Fibroblast of skin of scalp (primary cell): ENCODE results near the gene CYB5B.
"Not testable (repeated sequence)": the region's sequence is repeated elsewhere in the genome, so short reads cannot be mapped to it uniquely, and the experiment has no call there.

Experiments
- DNase-seq: peaks from one replicate; pipeline ENCODE4 v3.0.0-alpha.2; 2013

CYB5B gene

DNA sequence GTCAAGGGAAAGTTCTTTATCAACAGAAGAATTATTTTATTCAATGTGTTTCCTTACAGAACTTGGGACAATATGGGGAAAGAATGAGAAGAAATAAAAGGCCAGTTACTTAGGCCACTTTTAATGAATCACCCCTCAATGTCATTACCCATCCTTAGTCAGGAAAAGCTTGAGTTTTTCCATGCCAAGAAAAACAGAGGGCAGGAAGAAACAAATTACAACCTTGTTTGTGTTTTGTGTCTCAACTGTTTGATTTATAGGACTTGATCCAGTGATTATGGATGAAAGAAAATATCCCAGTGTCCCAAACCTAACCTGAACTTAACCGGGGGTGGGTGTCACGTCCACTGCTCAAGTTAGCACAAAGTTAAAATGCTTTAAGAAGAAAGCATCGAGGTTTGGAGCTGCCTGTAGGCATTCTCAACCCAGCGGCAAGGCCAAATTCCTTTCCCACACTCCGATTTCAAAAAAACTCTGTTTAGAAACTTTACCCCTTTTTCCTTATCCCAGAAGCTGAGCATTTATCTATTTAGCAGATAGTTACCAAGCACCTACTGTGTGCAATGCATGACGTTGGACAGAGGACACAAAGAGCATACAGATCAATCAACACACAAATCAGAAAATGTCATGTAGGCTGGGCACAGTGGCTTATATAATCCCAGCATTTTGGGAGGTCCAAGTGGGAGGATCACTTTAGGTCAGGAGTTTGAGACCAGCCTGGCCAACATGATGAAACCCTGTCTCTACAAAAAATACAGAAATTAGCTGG lies 14.0 kb upstream of the CYB5B start:
- DNase-seq: peak; percentile 58

DNA sequence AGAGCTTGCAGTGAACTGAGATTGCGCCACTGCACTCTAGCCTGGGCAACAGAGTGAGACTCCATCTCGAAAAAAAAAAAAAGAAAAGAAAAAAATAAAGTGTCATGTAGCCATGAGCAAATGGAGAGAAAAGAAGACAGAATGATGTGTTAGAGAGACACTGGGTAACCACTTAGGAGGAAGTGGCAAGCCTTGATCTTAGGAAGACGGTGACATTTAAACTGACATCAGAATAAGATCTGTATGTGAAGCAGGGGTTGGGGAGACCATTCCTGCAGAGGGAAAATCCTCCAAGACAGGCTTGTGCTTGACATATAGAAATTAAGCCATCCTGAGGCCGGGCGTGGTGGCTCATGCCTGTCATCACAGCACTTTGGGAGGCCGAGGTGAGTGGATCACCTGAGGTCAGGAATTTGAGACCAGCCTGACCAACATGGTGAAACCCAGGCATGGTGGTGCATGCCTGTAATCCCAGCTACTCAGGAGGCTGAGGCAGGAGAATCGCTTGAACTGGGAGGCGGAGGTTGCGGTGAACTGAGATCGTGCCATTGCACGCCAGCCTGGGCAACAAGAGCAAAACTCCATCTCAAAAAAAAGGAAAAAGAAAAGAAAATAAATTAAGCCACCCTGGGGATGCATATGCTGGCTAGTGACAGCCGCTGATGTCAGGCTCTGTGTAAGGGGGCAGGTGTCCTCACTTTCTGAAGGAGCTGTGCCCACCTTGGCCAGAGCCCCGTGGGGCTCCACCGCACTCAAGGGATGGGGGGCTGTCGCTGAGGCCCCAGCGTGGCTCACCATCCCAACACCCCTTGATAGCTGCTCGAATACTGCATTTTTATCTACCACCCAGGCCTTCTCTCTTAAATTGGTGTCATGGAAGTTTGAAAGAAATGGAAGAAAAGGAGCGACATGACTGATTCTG lies 13.1 kb upstream of the CYB5B start:
- DNase-seq: no peak

DNA sequence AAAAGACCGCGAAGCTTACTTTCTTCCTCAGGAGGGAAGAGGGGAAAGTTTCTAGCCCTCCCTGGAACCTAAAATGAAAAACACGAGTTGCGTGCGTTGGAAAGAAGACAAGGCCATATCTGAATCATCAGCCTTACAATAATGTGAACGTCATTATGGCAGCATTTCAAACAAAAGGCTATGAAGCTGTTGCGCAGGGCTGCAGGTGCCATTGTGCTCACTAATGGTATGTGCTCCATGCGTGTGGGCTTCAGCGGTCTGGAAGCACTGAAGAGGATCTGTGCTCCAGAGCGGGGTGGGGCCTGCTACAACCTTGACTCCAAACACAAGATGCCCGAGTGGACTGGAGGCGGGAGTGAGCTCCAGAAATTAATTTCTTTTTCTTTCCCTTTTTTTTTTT lies 12.1 kb upstream of the CYB5B start:
- no peak for DNase-seq

DNA sequence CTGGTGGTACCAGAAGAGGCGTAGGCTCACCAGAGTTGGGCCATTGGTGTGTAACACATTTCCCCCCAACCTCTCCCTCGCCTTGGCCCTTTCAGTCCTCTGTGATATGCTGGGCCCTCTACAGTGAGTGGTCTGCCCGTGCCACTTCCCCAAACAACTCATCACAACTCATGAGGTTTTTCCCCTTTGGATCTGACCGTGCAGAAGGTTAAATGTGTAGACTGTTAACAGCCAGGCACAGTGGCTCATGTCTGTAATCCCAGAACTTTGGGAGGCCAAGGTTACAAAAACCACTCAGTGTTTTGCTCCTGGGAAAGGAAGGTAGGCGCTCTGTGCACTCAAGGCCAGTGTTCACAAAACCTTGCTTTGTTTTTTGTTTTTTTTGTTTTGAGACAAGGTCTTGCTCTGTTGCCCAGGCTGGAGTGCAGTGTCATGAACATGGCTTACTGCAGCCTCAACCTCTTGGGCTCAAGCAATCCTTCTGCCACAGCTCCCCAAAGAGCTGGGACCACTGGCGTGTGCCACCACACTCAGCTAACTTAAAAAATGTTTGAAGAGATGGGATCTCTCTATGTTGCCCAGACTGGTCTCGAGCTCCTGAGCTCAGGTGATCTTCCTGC lies 11.3 kb upstream of the CYB5B start:
- no peak for DNase-seq

DNA sequence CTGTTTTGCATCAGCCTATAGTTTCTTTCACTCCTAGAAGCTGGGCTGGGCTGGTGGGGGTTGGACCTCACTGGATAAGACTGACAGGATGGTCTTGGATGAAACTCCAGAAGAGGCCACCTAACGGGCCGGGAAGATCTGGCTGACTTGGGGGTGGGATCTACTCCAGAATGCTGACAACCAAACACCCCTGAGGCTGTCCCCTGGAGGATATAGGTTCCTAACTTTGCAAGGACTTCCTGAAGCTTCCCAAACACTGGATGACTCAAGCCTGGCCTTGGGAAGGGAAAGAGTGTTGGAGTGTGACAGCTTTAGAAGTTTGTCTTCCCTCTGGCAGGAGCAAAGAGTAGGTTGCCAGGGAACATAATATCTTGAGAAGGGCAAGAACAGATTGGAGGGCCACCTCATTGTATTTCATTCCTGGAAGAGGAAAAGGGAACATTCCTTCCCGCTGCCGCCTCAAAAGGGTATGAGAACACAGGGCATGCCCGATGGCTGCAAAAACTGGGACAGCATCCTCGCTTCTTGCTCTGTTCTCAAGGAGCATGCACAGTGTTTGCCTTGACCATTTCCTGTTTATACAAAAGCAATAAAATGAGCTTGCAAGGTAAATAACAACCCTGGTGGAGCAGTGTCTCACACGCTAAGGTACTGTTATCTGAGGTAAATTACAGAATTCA lies 6.8 kb upstream of the CYB5B start:
- DNase-seq: no peak

DNA sequence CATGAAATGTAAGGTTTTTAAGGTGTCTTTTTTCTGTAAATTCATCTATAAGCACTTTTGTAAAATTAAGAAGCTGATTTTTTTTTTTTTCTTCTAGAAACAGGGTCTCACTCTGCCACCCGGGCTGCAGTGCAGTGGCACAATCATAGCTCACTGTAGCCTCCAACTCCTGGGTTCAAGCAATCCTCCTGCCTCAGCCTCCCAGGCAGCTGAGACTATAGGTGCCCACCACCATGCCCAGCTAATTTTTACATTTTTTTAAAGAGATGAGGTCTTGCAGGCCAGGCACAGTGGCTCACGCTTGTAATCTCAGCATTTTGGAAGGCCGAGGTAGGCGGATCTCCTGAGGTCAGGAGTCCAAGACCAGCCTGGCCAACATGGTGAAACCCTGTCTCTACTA lies 4.5 kb upstream of the CYB5B start:
- no peak for DNase-seq

DNA sequence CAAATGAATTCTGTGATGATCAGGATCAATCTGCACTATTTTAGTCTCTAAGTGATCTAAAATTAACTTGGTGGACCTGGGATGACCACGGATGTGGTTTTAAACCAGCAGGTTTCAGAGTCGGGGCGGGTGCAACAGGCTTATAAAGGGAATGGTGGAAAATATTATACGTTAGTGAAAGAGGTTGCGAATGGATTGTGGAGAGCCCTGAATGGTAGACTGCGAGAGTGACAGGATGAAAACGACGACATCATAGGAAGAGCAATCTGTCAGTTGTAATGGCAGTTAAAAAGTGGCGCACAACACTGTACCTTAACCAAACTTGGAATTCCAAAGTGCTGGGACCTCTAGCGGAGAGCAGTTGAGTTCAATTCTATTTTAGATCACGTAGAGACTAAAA lies 1.2 kb upstream of the CYB5B start:
- DNase-seq: no peak

DNA sequence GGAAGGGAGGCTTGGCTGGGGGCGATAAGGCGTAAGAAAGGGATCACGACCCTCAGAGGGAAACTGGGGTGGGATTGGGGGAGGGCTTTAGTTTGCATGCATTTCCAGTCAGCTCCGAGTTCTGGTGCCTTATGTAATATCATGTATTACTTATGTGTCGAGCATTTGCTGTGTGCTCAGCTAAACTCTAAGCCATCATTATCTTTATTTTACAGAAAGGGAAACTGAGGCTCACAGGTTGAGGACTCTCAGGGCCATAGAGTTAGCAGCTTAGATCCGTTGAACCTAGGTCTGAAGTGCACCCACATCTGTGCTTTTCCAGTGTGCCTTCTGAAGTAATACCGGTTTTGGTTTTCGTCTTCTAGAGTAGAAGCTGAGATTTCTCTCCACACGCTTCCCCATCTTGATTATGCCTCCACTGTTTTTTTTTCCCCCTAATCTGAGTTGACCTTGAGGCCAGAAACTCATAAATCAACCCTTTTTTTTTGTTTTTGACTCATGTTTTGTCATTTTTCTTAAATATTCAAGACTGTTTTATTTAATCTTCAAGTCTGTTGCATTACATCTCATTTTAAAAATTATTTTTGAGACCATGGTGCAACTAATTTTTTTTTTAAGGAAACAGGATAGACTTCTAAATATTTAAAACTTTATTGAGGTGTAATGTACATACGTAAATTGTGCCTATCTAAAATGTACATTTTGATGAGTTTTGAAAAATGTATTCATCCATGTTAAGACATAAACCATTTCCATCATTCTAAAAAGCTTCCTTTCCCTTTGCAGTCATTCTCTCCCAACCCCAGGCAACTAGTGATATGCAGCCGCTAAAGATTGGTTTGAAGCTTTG lies 741 bp downstream of the CYB5B start:
- no peak for DNase-seq

DNA sequence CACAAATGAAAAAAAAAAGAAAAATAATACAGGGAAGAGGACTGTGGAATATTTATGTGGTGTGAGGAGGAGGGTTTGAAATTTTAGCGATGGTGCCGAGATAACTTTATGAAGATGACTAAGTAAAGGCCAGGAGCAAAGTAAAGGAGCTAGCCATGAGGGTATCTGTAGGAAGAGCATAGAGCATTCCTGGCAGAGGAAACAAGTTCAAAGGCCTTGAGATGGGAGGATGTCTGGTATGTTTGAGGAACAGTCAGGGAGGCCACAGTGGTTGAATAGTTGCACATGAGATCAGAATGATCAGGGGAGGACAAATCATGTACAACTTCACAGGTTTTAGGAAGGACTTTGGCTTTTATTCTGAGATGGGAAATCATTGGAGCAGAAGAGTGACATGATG lies 4.2 kb downstream of the CYB5B start:
- no peak for DNase-seq

DNA sequence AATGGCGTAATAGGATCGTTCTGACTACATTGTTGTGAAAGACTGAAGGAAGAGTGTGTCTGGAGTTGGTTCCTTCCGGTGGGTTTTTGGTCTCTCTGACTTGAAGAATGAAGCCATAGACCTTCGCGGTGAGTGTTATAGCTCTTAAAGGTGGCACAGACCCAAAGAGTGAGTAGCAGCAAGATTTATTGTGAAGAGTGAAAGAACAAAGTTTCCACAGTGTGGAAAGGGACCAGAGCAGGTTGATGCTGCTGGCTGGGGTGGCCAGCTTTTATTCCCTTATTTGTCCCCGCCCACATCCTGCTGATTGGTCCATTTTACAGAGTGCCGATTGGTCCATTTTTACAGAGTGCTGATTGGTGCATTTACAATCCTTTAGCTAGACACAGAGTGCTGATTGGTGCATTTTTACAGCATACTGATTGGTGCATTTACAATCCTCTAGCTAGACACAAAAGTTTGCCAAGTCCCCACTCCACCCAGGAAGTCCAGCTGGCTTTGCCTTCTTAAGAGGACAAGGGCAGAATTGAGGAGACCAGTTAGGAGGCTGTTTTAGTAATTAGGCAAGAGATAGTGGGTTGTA lies 4.7 kb downstream of the CYB5B start:
- not testable (repeated sequence) for DNase-seq

DNA sequence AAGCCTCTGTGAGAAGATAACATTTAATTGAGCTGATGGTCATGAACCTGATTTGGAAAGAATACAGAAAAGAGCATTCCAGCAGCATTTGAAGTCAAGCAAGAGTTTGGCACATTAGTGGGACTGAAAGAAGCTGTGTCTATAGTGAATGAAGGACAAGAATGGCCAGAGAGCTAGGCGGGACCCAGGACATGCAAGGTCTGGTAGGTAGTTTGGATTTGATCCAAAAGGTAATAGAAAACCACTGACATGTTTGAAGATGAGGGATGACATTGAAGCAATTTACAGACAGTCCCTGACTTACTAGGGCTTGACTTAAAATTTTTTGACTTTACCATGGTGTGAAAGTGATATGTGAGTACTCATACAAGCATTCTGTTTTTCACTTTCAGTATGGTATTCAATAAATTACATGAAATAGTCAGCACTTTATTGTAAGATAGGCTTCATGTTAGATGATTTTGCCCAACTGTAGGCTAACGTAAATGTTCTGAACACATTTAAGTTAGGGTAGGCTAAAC lies 7.6 kb downstream of the CYB5B start:
- DNase-seq: no peak

DNA sequence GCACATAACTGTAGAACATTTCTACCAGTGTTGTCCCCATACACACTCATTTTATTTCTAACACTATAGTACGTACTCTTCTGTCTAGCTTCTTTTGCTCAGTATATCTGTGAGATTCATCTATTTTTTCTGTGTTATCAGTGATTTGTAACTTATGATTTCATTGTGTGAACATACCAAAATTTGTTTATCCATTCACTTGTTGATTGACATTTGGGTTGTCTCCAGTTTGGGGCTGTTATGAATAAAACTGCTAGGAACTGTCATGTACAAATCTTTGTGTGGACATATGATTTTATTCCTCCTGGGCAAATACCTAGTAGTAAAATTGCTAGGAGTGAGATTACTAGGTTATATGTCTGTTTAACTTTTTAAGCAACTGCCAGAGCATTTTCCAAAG lies 9.6 kb downstream of the CYB5B start:
- no peak for DNase-seq

DNA sequence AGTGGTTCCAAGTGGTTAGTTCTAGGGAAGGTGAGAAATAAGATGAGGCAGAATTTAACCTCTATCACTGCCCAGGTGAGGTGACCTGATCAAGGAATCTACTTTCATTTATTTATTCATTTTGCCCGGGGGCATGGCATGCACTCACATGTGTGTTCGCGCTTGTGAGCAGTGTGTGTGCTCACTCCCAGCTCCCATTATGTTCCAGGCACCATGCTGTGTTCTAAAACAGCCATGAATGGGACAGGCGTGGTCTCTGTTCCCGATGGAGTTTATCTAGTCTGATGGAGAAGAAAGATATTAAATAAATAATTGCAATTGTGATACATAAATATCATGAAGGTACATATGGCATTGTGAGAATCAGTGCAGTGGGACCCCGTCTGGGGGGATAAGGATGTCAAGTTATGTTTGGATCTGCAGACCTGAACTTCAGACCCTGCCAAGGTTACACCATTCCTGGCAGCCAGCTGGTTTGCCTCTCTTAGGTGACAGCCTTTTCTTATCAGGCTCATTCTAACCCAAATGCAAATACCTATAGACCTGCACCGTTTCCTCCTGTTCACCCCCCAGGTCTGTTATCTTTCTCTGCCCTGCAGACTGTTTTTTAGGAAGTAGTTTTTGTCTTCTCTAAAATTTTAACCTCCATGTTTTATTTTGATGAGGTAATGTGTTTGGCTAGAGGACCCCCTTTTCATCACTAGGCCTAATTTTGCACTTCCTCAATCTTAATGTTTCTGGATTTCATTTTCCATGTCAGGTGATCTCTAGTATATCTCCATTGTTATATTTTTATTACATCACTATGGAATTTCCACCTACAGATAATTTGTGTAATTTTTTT lies 11.8 kb downstream of the CYB5B start:
- DNase-seq: no peak

DNA sequence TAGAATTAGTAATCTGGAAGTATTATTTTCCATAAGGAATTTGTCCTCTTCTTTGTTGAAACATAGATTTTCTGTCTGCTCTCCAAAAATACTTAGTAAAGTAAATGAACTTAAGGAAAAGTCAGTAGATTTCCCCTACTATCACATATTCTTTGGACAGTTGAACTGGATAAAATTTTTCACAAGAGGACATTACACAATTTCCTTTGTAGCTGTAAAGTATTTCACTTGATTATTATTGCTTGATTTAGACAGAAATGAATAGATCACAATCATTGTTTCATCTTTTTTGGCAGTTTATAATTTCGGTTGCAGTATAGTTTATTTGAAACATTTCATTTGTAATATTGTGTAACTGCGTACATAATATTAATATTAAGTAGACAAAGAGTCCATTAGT lies 12.5 kb downstream of the CYB5B start:
- no peak for DNase-seq

DNA sequence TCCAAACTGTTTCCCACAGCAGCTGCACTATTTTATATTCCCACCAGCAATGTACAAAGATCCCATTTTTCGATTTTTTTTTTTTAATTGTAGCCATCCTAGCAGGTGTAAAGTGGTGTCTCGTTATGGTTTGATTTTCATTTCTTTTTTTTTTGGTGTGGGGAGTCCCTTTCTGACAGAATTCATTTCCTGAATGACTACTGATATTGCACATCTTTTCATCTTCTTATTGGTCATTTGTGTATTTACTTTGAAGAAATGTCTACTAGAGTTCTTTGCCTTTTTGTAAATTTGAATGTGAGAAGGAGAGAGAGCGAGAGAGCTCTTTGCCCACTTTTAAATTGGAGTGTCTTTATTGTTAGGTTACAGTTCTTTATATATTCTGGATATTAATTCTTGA lies 14.0 kb downstream of the CYB5B start:
- DNase-seq: no peak

DNA sequence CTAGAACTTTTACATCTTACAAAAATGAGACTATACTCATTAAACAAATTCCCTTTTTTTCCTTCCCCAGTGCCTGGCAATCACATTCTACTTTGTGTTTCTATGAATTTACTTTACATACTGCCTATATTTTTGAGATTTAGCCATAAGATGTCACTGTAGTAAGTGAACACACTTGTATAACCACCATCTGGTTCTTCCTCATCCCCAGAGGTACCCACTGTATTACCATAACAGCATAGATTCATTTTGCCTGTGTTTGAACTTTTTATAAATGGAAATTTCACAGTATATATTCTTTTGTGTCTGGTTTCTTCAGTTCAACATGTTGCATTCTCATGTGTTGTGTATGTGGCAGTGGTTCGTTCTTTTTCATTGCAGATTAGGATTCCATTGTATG lies 15.8 kb downstream of the CYB5B start:
- no peak for DNase-seq

DNA sequence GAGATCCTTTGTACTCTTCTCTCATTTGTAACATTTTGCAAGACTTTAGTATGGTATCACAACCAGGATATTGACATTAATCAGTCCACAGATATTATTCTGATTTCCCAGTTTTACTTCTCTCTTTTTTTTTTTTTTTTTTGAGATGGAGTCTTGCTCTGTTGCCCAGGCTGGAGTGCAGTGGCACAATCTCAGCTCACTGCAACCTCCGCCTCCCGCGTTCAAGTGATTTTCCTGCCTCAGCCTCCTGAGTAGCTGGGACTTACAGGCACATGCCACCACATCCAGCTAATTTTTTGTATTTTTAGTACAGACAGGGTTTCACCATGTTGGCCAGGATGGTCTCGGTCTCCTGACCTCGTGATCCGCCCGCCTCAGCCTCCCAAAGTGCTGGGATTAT lies 16.6 kb downstream of the CYB5B start:
- DNase-seq: not testable (repeated sequence)

DNA sequence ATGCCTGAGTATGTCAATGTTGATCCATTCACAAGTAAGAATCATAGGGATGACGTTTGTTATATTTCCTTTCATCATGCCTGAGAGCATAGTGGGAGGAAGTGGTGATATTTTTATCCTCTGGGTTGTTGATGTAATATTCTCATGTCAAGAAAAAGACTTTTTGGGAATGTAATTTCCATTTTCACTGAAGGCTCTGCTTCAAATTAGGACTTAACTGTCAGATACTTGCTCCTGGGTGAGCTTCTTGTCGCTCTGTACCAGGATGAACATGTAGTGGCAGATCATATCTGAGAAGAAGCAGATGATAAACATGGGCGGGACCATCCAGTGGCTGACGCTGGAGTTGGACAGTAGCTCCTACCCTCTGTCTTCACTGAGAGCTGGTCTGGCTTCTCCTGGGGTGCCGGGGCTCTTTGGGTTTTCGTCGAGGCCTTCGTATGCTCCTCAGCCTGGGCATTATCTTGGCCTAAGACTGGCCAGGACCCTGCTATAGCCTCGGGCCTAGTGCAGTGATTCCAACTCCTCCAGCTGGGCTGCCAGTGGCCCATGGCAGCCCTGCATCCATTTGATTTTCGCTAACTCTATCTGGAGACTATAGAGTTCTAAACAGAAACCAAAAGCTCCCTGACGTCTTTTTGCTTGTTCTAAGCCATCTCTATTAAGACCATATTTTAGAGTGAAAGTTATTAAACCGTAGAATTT lies 19.7 kb downstream of the CYB5B start:
- DNase-seq: peak; percentile 50

DNA sequence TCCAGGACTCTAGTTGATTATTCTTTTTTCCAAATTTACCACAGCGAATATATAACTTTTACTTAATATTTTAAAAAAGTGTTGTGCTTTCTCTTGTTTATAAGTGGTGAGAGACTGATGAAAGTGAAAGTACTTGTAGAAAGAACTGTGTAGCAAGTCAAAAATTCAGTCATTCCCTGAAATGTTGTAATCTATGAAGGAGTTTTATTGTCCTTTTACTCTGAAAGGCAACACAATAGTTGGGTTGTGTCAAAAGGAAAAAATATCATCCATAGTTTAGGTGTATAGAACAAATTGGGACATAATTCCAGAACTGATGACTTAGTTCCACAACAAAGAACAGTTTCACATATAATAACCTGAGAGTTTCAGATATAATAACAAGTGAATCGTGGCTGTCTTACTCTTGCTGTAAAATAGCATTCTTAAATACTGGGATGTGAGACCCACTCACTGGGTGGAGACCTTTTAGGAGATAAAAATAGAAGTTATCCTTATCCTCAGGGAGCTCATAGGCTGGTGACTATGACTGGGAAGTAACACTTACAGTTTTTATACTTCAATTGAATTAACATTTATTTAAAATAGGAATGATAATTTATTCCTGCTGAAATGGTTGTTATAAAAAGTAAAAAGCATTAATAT lies 20.6 kb downstream of the CYB5B start:
- DNase-seq: no peak
